ENCODE data around the gene BFSP2. TPM values are rescaled to one million over a fixed set of nuclear protein-coding genes. Genes with fewer than 3 reads are reported as not detected.

Gene BFSP2
- total RNA-seq, 1 donor from 2014 or later = not detected

- peaks cover 8% of the 10 kb centered on the region for H3K4me1 Mint-ChIP-seq (ENCODE audit: low read depth, unreplicated experiment)
These were observed 45.3 kb downstream of the BFSP2 start for GRCh38 chr3:133445108-133445507.

DNA sequence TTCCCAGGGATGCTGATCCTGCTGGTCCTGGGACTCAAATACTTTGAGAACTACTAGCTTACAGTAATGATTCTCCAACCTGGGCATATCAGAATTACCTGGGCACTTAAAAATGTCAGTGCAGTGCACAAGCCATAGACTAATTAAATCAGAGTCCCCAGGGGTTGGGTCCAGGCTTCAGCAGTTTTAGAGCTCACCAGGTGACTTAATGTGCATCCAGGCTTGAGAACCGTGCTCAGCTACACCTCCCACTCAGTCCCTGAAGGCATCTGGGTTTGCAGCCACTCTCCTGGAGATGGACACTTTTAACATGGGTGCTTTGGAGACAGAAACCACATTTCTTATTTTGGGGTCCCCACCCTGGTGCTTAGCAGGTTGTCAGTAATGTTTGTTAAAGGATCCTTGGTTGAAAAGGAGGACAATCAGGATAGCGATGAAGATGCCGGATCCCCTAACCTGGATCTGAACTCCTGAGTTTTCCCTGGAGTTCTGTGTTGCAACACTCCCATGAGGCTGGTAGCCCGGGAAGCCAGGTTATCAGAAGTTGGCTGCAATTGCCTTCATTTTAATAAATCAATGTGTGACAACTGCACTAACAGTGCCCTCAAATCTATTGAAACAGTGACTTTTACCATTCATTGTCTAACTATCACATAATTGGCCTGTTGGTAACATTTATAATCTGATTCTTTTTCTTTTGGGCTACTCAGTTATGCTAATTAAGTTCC is 48.1 kb downstream of the BFSP2 start:
- H3K4me3 Mint-ChIP-seq (ENCODE audit: unreplicated experiment) = no peak overlapping the region
- H3K9me3 Mint-ChIP-seq (ENCODE audit: unreplicated experiment) = peaks cover 3% of the 10 kb centered on the region
- peaks cover 10% of the 10 kb centered on the region for H3K4me1 Mint-ChIP-seq (ENCODE audit: low read depth, unreplicated experiment)
- no peaks in the 10 kb centered on the region for H3K36me3 Mint-ChIP-seq (ENCODE audit: unreplicated experiment)
- H3K27ac Mint-ChIP-seq (ENCODE audit: unreplicated experiment) = no peak overlapping the region
- TF ChIP-seq, protein P1, sequence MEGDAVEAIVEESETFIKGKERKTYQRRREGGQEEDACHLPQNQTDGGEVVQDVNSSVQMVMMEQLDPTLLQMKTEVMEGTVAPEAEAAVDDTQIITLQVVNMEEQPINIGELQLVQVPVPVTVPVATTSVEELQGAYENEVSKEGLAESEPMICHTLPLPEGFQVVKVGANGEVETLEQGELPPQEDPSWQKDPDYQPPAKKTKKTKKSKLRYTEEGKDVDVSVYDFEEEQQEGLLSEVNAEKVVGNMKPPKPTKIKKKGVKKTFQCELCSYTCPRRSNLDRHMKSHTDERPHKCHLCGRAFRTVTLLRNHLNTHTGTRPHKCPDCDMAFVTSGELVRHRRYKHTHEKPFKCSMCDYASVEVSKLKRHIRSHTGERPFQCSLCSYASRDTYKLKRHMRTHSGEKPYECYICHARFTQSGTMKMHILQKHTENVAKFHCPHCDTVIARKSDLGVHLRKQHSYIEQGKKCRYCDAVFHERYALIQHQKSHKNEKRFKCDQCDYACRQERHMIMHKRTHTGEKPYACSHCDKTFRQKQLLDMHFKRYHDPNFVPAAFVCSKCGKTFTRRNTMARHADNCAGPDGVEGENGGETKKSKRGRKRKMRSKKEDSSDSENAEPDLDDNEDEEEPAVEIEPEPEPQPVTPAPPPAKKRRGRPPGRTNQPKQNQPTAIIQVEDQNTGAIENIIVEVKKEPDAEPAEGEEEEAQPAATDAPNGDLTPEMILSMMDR (IDR thresholded peaks at IDR 0.05; ENCODE audit: partially characterized antibody, unreplicated experiment) = no peak
- peaks cover 3% of the 10 kb centered on the region for H3K27me3 Mint-ChIP-seq (ENCODE audit: unreplicated experiment)
- no peak for DNase-seq

More at GRCh38 chr3:133445108-133445507, 45.3 kb downstream of the BFSP2 start:
- Mint-ChIP-seq H3K4me3 (ENCODE audit: unreplicated experiment) (no peak overlapping the region), H3K36me3 (ENCODE audit: unreplicated experiment) (no peaks in the 10 kb centered on the region), H3K27ac (ENCODE audit: unreplicated experiment) (no peak overlapping the region), H3K27me3 (ENCODE audit: unreplicated experiment) (peaks cover 3% of the 10 kb centered on the region), H3K9me3 (ENCODE audit: unreplicated experiment) (peaks cover 5% of the 10 kb centered on the region)
- TF ChIP-seq, protein P1 (IDR thresholded peaks at IDR 0.05; ENCODE audit: partially characterized antibody, unreplicated experiment) = no peak
- no peak for DNase-seq

DNA sequence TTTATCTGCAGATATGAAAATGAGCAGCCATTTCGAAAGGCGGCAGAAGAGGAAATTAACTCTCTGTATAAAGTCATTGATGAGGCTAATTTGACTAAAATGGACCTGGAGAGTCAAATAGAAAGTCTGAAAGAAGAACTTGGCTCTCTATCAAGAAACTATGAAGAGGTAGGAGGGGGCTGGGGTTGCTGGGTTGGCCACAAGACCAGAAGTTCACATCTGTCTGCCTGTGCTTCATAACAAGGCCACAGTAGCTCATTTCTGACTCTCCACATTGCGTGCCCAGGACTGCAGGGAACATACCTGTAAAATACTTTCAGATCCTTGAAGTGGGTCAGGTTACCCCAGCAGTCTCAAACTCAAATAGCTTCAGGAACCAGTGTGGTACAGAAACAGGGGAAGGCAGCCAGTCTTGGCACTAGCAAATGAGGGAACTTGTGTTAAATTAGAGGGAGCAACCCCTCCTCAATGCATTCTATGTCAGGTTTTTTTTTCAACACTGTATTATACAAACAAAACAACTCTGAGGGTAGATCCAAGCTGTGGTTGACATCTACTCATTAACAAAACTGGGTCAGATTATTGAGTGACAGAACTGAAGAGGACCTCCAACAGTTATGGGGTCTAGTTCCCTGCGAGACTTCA is 48.7 kb downstream of the BFSP2 start:
- Mint-ChIP-seq H3K4me3 (ENCODE audit: unreplicated experiment) (no peak overlapping the region), H3K27me3 (ENCODE audit: unreplicated experiment) (peaks cover 3% of the 10 kb centered on the region), H3K4me1 (ENCODE audit: low read depth, unreplicated experiment) (peaks cover 7% of the 10 kb centered on the region), H3K36me3 (ENCODE audit: unreplicated experiment) (no peaks in the 10 kb centered on the region), H3K9me3 (ENCODE audit: unreplicated experiment) (no peaks in the 10 kb centered on the region), H3K27ac (ENCODE audit: unreplicated experiment) (no peak overlapping the region)
- TF ChIP-seq, protein P1 (IDR thresholded peaks at IDR 0.05; ENCODE audit: partially characterized antibody, unreplicated experiment) = no peak
- no peak for DNase-seq

DNA sequence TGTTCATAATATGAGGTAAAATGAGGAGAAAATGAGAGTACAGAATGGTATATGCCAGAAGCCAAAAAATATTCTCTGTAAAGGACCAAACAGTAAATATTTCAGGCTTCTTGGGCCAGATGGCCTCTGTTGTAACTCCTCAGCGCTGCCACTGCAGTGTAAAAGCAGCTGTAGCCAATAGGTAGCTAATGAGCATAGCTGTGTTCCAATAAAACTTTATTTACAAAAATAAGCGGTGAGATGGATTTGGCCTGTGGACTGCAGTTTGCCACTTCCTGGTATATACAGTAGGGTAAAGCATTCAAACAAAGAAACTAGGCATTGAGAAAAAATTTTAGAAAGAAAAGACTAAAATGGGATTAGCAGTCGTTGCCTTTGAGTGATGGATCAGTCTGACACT is 51.5 kb downstream of the BFSP2 start:
- Mint-ChIP-seq H3K36me3 (ENCODE audit: unreplicated experiment) (no peaks in the 10 kb centered on the region), H3K9me3 (ENCODE audit: unreplicated experiment) (peaks cover 9% of the 10 kb centered on the region), H3K27me3 (ENCODE audit: unreplicated experiment) (peaks cover 4% of the 10 kb centered on the region), H3K4me1 (ENCODE audit: low read depth, unreplicated experiment) (peaks cover 17% of the 10 kb centered on the region), H3K27ac (ENCODE audit: unreplicated experiment) (no peak overlapping the region), H3K4me3 (ENCODE audit: unreplicated experiment) (no peak overlapping the region)
- DNase-seq = no peak
- TF ChIP-seq, protein P1 (IDR thresholded peaks at IDR 0.05; ENCODE audit: partially characterized antibody, unreplicated experiment) = no peak

All from glutamatergic neuron (in vitro differentiated cells).